ENCODE results near the gene RNPEPL1.

Gene RNPEPL1

DNA sequence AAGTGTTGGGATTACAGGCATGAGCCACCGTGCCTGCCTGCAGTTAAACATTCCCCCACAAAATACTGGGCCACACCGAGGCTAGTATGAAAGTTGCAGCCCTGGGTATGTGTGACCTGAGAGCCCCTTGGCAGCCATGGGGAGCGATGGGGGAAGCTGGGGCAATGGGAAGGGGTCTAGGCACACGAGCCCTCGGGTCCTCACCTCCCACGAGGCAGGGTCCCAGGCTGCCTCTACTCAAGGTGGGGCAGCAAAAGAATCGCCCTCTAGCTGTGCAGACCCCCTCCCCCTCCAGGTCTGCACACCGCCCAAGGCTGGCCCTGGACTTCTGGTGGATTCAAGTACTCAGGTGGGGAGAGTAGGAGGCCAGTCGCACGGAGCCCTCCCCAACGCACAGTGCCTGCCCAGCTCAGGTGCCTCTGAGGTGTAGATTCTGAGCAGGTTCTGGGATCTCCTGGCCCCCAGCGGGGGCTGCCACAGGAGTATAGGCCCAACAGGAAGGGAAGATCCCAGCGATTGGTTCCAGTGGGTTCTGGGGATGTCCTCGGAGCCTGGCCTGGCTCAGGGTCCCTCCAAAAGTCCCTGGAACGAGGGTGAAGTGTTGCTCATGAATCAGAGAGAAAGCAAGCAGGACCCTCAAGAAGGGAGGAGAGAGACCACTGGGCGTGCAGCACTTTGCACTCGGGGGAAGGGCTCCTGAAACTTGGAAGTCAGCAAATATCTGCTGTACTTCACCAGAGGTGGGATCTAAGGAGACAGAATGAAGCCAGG lies 59.6 kb downstream of the RNPEPL1 start:
- no peak for DNase-seq

DNA sequence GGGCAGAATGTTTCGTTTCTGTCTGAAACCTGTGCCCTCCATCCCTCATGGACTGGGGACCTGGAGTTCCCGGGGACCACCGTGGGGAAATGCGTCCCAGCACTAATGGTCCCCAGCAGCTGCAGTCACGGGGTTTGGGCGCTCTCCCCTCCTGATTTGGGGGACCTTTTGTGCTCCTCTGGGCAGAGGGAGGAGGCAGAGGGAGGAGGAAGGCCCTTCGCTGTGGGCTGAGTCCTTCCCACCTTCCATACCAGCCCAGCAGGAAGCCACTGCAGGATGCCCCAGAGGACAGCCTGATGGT lies 60.2 kb downstream of the RNPEPL1 start:
- no peak for DNase-seq

DNA sequence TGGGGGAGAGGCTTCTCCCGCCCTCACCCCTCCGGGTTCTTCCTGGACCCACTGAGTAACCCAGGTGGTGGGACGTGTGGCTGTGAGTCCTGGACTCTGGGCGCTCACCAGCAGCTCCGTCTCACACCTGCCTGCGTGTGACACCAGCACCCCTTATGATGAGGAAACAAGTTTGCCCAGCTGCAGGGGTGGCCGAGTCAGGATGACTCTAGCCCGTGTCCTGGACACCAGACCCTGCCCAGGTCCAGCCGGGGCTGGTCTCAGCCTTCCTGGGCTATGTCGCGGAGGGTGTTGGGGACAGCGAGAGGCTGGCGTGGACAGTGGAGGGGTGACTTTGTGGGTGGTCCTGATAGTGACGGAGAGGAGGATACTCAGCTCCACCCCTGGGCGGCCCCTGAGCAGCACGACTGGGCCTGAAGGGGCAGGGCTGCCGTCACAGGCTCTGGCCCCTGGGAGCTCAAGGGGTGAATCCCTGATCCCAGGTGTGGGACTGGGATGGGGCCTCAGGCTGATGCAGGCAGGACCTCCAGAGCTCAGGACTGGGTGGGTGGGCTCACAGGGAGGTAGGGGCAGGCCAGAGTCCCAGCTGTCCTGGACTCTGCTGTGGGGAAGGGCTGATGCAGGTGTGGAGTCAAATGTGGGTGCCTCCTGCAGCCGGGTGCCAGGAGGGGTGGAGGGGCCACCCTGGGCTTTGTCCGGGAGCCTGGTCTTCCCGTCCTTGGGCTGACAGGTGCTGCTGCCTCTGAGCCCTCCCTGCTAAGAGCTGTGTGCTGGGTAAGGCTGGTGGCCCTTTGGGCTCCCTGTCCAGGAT lies 60.7 kb downstream of the RNPEPL1 start:
- DNase-seq: no peak

DNA sequence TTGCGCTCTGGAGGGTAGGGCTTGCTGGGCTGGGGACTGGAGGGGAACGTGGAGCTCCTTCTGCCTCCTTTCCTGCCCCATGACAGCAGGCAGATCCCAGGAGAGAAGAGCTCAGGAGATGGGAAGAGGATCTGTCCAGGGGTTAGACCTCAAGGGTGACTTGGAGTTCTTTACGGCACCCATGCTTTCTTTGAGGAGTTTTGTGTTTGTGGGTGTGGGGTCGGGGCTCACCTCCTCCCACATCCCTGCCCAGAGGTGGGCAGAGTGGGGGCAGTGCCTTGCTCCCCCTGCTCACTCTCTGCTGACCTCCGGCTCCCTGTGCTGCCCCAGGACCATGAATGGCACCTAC lies 61.3 kb downstream of the RNPEPL1 start:
- no peak for DNase-seq

DNA sequence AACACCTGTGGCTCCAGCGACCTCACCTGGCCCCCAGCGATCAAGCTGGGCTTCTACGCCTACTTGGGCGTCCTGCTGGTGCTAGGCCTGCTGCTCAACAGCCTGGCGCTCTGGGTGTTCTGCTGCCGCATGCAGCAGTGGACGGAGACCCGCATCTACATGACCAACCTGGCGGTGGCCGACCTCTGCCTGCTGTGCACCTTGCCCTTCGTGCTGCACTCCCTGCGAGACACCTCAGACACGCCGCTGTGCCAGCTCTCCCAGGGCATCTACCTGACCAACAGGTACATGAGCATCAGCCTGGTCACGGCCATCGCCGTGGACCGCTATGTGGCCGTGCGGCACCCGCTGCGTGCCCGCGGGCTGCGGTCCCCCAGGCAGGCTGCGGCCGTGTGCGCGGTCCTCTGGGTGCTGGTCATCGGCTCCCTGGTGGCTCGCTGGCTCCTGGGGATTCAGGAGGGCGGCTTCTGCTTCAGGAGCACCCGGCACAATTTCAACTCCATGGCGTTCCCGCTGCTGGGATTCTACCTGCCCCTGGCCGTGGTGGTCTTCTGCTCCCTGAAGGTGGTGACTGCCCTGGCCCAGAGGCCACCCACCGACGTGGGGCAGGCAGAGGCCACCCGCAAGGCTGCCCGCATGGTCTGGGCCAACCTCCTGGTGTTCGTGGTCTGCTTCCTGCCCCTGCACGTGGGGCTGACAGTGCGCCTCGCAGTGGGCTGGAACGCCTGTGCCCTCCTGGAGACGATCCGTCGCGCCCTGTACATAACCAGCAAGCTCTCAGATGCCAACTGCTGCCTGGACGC lies 61.9 kb downstream of the RNPEPL1 start:
- DNase-seq: no peak

Data from amniotic stem cell (primary cell).